HG03342 (cell line): Measurements from ENCODE around the gene ITGB8.
A peak's percentile ranks its signal among the peaks of the same experiment; 100 is the strongest.

ENCODE experiments used
- ATAC-seq: cut with Tn5 transposase; IDR thresholded peaks from one replicate; pipeline ENCODE4 v1.9.1; 2021; ENCODE audit warnings: mild to moderate bottlenecking, moderate library complexity; ENCODE audit not compliant: unreplicated experiment

The ITGB8 gene

DNA sequence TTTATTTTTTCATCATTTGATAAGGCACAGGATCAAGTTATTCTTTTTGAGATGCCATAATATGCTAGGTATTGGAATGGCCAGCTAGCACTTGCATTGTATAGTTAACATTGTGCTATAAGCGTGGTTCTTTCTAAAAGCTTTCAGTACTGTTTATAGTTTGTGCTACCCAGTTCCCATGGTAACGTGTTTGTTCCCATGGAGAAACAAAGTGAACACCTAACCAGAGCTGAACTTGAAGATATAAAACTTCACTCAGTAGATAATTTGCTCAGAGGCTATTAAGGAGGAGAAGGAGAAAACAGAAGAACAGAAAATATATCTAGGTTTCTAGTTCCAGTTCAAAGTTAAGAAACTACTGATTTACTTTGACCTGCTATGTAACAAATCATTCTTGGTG, 23.6 kb upstream of the ITGB8 start:
- ATAC-seq, result peak; percentile 85

DNA sequence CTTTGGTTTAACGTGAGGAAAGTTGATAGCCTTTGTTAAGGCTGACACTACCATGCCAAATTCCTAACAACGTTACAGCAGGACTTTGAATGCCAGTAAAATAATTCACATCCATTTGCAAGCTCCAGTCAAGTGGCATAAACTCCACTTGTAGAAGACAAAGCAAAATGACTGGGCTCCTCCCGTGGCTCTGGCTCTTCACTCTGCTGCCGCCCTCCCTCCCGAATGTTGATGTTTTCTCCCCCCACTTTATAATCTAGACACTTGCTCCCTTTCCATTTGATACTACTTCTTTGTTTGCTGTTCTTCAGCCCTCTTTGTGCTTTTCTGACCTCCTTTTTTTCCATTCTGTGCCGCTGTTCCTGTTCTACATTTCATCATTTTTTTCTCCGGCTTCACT, 22.8 kb upstream of the ITGB8 start:
- no peak for ATAC-seq

- ATAC-seq, result no peak
These were observed 20.4 kb upstream of the ITGB8 start for GRCh38 chr7:20310301-20310700.

DNA sequence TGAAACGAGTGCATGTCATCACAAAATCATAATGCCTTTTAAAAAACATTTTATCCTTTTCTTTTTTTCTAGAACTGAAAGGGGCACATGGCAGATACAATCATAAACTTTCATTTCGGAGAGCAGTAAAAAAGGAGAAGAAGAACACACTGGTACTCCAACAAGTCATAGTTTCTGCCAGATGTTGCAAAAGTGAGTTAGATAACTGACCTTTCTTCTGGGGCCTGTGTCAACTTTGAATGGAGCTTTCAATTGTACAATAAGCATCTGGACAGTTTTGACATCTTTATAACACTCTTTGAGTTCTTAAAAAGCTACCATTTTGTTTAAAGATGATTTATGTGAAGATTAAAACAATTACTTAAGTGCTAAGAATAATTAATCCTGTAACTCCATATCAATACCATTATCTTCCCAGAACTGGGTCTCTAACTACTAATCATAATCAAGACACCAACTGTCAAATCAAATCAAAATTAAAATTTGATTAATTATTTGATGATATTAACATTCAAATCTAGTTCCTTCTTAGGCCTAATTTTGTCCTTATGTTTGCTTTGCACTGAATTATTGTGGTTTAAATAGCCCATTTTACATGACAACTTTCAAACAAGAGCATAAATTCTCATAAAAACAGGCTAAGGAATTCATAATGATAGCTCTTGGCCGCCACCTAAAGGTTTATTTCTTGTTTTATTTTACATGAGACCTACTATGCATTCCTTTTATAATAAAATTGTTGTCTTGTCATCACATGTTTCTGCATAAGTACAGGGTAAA, 19.5 kb upstream of the ITGB8 start:
- ATAC-seq, result no peak

DNA sequence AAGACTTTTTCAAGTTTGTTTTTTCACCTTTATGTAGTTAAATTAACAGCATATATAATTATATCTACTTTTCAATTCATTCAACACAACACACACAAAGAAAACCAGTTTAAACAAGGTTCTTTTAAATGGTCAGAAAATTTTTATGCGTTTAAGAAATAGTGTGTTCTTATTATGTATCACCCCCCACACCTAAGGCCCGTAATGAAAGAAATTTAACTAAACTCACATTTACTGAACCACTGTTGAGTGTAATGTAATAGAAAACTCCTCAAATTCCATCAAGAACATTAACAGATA, 19.0 kb upstream of the ITGB8 start:
- no peak for ATAC-seq

GRCh38 chr7:20312562-20312961, 18.1 kb upstream of the ITGB8 start:
- ATAC-seq, result no peak

GRCh38 chr7:20313626-20314025, 17.1 kb upstream of the ITGB8 start:
- ATAC-seq, result no peak

DNA sequence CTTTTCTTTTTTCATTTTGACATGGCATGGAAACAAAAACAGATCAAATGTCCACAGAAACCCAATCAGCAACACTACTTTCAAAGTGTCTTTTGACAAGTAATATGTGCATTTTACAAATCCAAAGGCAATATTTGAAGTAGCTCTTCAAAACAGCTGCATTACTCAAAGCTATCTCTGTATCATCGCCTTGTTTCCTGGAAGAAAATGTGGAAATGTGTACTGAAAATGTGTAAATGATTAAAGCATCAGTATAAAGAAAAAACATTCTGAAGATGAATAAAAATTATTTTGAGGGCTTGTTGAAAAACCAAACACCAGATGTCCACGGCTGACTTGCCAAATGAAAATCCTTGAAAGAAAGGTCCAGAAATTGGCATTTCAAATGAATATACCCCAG, 16.5 kb upstream of the ITGB8 start:
- no peak for ATAC-seq

DNA sequence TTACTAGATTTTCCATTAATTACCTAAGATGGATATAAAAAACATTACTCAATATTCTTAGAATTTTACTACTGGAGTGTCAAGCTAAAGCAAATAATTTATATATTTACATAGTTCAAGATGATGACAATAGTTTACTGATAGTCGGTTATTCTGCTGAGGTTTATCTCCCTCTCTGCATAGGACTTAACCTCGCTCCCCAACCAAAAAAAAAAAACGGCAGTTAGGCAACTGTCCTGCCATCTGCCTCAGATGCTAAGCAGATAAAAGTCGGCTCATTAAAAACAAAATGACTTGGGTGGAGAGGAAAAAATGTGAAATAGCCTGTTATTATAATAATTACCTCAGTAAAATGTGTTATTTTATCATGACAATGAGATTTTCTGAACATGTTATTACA, 14.0 kb upstream of the ITGB8 start:
- ATAC-seq, result no peak

DNA sequence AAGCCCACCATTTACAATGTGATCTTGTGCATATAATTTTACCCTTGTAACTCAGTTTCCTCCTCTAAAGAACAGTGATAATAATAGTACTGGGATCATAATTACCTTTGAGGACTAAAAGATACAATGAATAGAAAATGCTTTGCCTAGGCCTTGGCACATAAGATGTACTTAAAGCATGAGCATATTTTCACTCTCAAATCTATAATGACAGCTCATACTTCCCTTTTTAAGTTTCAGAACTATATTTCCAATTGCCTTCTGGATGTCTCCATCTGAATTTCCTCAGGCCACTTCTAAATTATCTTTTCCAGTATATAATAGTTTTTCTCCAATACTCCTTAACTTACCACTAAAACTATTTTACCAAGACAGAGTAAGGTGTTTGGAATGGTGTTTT, 13.3 kb upstream of the ITGB8 start:
- ATAC-seq, result no peak

- ATAC-seq, result no peak
These were observed 11.8 kb upstream of the ITGB8 start for GRCh38 chr7:20318933-20319332.

DNA sequence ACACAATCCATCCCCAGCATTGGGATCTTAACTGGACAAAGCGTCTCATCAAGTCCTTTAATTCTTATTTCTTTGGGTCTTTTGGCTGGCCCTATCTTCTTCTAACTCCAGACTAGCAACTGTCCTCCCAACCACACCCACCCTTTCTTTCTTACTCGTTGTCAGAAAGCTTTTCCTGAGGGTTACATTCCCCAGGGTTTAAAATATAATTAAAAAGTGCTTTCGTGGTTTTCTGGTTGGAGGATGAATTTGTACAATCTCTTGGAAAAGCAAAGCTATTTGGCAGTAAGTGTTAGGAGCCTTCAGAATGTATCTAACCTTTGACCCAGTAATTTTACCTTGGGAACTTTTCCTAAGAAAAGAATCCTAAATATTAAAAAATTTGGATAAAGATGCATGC, 10.4 kb upstream of the ITGB8 start:
- no peak for ATAC-seq

GRCh38 chr7:20320786-20321185, 9.9 kb upstream of the ITGB8 start:
- no peak for ATAC-seq

DNA sequence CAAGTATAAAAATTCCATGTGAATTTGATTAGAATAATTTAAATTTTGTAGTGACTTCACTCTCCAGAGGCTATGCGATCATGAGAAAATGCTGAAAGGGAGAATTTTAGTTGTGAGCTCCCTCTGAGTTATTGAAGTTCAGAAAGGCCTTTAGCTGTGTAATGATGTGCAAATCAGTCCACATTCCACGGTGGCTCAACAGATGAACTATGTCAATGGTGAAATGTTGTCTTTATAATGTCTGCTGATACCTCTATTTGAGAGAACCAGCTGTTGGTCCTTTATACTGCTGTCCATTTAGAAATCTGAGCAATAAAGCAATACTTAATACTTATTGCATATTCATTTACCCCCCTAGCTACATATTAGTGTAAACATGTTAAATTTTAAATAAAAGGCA, 7.1 kb upstream of the ITGB8 start:
- ATAC-seq, result no peak

- no peak for ATAC-seq
These were observed 4.4 kb upstream of the ITGB8 start for GRCh38 chr7:20326342-20326741.

GRCh38 chr7:20327055-20327454, 3.6 kb upstream of the ITGB8 start:
- no peak for ATAC-seq

DNA sequence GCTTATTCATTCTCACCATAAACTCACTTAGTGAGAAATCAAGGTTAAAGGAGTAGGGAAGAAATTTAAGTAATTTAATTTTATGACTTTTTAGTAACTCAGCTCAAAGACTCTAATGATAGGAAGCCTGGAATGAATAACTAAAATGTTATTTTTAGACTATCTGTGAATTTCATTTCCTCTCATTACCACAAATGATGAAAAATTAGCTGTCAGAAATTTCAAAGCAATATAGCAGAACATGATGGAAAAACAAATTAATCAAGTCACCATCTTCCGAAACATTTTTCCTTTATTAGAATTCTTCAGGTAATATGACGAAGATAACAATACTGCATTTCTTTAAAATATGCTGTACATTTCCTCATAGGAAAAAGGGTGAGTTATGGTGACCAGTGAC, 2.7 kb upstream of the ITGB8 start:
- ATAC-seq, result no peak

GRCh38 chr7:20328692-20329091, 2.0 kb upstream of the ITGB8 start:
- ATAC-seq, result no peak

DNA sequence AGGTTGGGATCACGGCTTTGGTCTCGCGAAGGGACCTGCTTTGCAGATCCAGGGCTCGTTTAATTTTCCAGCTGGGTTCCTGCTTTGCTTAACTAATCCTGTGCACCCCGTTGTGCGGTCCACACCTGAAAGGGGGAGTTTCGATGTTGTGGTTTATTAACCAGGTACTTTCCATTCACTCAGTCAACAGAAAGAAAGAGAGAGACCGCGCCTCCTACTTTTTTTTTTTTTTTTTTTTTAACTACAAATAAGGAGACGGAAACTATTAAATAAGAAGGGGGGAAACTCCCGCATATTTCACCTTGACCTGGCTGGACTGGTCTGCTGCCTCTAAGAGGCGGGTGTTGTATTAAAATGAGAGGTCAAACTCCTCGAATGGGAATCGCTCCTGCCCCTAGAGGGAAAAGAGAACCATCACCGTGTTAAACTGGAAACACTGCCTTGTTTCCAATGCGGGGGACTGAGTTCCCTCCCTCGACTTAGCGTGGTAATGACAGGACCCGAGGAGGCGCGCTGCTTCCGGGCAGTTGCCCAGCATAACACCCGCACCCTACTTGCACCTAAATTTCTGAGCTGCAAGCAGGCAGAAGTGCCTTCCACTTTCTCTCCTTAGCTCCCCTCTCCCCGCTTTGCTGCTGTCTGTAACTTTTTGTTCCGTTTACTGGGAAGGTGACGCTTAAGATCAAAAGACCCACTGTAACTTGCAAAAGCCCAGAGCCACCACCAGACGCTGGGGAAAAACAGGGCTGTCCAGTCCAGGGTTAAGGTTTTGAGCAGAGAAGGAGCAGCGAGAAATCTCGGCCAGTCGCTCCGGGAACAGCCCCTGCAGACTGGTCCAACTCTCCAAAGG, 1.1 kb upstream of the ITGB8 start:
- ATAC-seq, result peak; percentile 34

DNA sequence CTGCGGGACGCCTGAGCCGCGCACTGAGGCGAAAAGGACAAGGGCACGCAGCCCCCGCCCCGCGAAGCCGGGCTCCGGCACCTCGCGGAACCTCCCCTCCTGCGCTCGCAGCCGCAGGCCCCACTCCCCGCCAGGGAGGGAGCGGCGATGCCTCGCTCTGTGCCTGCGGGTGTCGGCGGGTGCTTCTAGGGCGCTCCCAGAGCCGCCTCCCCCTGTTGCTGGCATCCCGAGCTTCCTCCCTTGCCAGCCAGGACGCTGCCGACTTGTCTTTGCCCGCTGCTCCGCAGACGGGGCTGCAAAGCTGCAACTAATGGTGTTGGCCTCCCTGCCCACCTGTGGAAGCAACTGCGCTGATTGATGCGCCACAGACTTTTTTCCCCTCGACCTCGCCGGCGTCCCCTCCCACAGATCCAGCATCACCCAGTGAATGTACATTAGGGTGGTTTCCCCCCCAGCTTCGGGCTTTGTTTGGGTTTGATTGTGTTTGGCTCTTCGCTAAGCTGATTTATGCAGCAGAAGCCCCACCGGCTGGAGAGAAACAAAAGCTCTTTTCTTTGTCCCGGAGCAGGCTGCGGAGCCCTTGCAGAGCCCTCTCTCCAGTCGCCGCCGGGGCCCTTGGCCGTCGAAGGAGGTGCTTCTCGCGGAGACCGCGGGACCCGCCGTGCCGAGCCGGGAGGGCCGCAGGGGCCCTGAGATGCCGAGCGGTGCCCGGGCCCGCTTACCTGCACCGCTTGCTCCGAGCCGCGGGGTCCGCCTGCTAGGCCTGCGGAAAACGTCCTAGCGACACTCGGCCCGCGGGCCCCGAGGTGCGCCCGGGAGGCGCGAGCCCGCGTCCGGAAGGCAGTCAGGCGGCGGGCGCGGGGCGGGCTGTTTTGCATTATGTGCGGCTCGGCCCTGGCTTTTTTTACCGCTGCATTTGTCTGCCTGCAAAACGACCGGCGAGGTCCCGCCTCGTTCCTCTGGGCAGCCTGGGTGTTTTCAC, 519 bp downstream of the ITGB8 start:
- ATAC-seq, result peak; percentile 30
